ENCODE results near the gene PTPN20. TPM values are rescaled to one million over a fixed set of nuclear protein-coding genes. Genes with fewer than 3 reads are reported as not detected.

PTPN20 gene
- total RNA-seq, 1 experiment from 2014 or later, result not detected

DNA sequence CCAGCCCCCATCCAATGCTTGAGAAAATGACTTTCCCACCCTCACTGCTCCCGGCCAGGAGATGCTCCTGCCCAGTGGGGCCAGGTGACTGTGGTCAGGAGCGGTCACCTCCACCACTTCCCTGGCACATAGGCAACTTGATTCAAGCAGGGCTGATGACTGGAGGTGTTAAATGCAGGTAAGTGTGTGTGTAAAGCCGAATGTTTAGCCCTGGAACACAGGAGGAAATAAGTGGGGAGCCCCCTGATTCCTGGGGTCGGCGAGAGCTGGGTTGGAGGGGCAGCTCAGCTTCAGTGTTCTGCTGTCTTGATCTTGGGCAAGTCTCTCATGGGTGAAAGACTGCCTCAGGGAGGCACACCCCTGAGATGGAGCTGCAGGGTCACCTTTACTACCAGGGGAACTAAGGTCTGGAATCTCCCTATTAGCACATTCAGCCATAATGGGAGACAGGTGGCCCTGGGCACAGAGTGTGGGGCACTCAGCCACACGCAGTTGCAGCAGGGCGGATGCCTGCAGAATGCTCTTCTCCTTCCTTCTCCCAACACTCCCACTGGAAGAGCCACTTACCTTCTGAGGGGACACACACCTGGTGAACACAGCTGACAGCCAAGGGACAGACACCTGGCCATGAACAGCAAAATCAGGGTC is 124.1 kb downstream of the PTPN20 start:
- H3K27ac Mint-ChIP-seq, result no peak overlapping the region
- Histone ChIP-seq H3K79me2 (ENCODE audit: insufficient read depth, low read length) (no peaks in the 10 kb centered on the region), H3K56ac (ENCODE audit: insufficient read length, low read depth, low read length) (no peak overlapping the region), H3K27me3 (ENCODE audit: insufficient read depth, low read length) (no peaks in the 10 kb centered on the region), H3K4me1 (ENCODE audit: insufficient read depth, low read length) (no peaks in the 10 kb centered on the region), H3K23me2 (ENCODE audit: insufficient read length, low read depth, low read length, poor library complexity, severe bottlenecking) (no peaks in the 10 kb centered on the region), H3K4me2 (ENCODE audit: insufficient read depth, insufficient read length, low read length) (no peak overlapping the region), H4K5ac (ENCODE audit: insufficient read length, low read depth, low read length) (no peak overlapping the region), H2AFZ (ENCODE audit: low read length) (no peak overlapping the region), H3T11ph (ENCODE audit: low read length) (no peak overlapping the region), H4K91ac (ENCODE audit: insufficient read length, low read depth, low read length) (no peak overlapping the region), H2AK5ac (ENCODE audit: insufficient read length, low read length) (no peak overlapping the region), H3K14ac (ENCODE audit: insufficient read depth, low read length) (no peak overlapping the region), H4K8ac (replicated peaks; ENCODE audit: insufficient read length, low read depth, low read length) (no peak overlapping the region), H2BK5ac (ENCODE audit: insufficient read length, low read length) (no peak overlapping the region), H3K9me3 (ENCODE audit: control insufficient read depth, low read depth, low read length) (no peaks in the 10 kb centered on the region), H3K4ac (ENCODE audit: low read depth, low read length) (no peak overlapping the region), H2BK15ac (ENCODE audit: low read depth, low read length) (no peak overlapping the region), H3K9ac (ENCODE audit: extremely low read depth, insufficient read length, low read length) (no peak overlapping the region), H3K79me1 (ENCODE audit: insufficient read depth, low read depth, low read length, poor library complexity, severe bottlenecking) (no peaks in the 10 kb centered on the region), H3K23ac (ENCODE audit: insufficient read length, low read depth, low read length) (no peak overlapping the region), H3K18ac (ENCODE audit: insufficient read length, low read depth, low read length) (no peak overlapping the region), H2BK12ac (ENCODE audit: insufficient read length, low read depth, low read length) (no peak overlapping the region), H4K20me1 (ENCODE audit: control insufficient read depth, insufficient read depth, insufficient read length) (no peaks in the 10 kb centered on the region), H3K27ac (ENCODE audit: insufficient read length, low read depth, low read length) (no peak overlapping the region), H2BK120ac (ENCODE audit: low read depth, low read length, poor library complexity, severe bottlenecking) (no peak overlapping the region), H2BK20ac (ENCODE audit: low read depth, low read length, poor library complexity, severe bottlenecking) (no peak overlapping the region)
- no peaks in the 10 kb centered on the region; a peak in 1 of 7 replicates for H3K36me3 Mint-ChIP-seq (ENCODE audit: insufficient read depth in 1 of 3, low read depth in 3 of 3)
- no CpG with 5 or more reads among the region's 7 CpGs for WGBS (ENCODE audit: extremely low coverage, insufficient read length, low lambda C conversion rate)
- H3K4me3 Mint-ChIP-seq, result no peak overlapping the region
- TF ChIP-seq, protein P1, sequence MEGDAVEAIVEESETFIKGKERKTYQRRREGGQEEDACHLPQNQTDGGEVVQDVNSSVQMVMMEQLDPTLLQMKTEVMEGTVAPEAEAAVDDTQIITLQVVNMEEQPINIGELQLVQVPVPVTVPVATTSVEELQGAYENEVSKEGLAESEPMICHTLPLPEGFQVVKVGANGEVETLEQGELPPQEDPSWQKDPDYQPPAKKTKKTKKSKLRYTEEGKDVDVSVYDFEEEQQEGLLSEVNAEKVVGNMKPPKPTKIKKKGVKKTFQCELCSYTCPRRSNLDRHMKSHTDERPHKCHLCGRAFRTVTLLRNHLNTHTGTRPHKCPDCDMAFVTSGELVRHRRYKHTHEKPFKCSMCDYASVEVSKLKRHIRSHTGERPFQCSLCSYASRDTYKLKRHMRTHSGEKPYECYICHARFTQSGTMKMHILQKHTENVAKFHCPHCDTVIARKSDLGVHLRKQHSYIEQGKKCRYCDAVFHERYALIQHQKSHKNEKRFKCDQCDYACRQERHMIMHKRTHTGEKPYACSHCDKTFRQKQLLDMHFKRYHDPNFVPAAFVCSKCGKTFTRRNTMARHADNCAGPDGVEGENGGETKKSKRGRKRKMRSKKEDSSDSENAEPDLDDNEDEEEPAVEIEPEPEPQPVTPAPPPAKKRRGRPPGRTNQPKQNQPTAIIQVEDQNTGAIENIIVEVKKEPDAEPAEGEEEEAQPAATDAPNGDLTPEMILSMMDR (conservative IDR thresholded peaks at IDR 0.05), result no peak
- peaks cover 6% of the 10 kb centered on the region in 2 experiments for H3K4me1 Mint-ChIP-seq
- H3K27me3 Mint-ChIP-seq (ENCODE audit: low read depth), result peaks cover 2% of the 10 kb centered on the region
- no peak for DNase-seq
- H3K9me3 Mint-ChIP-seq, result no peaks in the 10 kb centered on the region; a peak in 1 of 5 replicates

Data from H9 (cell line).